Body of pancreas (tissue), 4 donors: ENCODE results near the gene SAG. TPM values are rescaled to one million over a fixed set of nuclear protein-coding genes. Genes with fewer than 3 reads are reported as not detected.

Source experiments
- ATAC-seq: fragments of 150-250 bp; one replicate; pipeline ENCODE4 v1.9.1; 2016
- DNase-seq, 4 donors: peaks; one replicate each; pipeline ENCODE4 v3.0.0-alpha.2; 2019
- H3K27ac ChIP-seq, 4 donors: fragments of 200-600 bp; sonication (generic); 1 replicate in 3 of 4; 2 replicates in 1 of 4; pipeline versions ENCODE4 v1.5.1 to v1.6.1; 2016 to 2019; ENCODE audit warnings: mild to moderate bottlenecking in 1 of 4, mixed read lengths in 1 of 4, moderate library complexity in 1 of 4
- H3K27me3 ChIP-seq, 2 donors: fragments of 200-600 bp; sonication (generic); one replicate each; pipeline ENCODE4 v1.6.0; 2016; ENCODE audit warnings: mild to moderate bottlenecking in 1 of 2
- H3K36me3 ChIP-seq, 2 donors: fragments of 200-600 bp; sonication (generic); replicated peaks in 1 of 2; 2 replicates each; pipeline ENCODE4 v1.5.1; 2016; ENCODE audit warnings: low read depth in 2 of 2; ENCODE audit not compliant: insufficient read depth in 1 of 2
- H3K4me1 ChIP-seq: fragments of 200-600 bp; sonication (generic); one replicate; pipeline ENCODE4 v1.6.0; 2016
- H3K4me3 ChIP-seq, 2 donors: fragments of 200-600 bp; sonication (generic); 1 replicate in 1 of 2; 2 replicates in 1 of 2; pipeline ENCODE4 v1.5.1; 2016 to 2019
- H3K9me3 ChIP-seq, 3 donors: fragments of 200-600 bp; sonication (generic); 1 replicate in 2 of 3; 2 replicates in 1 of 3; pipeline ENCODE4 v1.5.1; 2016
- POLR2A ChIP-seq, 3 donors: fragments of 450-650 bp; IDR thresholded peaks; one replicate each; pipeline ENCODE4 v1.6.1; 2016; ENCODE audit warnings: antibody characterized with exemption in 3 of 3, mild to moderate bottlenecking in 2 of 3
- WGBS, 2 donors: methylation state at CpG; one replicate each; pipeline ENCODE4 v1.1.5; 2017; 5-methylcytosine and 5-hydroxymethylcytosine counted together
- intact Hi-C: fragments of 100-400 bp; cut with DNase I; formaldehyde crosslinking; loops from one replicate; pipeline ENCODE4 v1.15.1; 2023
- total RNA-seq, 2 donors: library from RNA; depleted of rRNA; stranded (reverse); fragments of >200 nt; gene quantifications; one replicate each; pipeline ENCODE4 v1.1.0, GENCODE V29; 2016
- TF ChIP-seq, protein P1 (sequence below), 7 experiments: fragments of 450-650 bp in 4 of 7; fragments of 200-600 bp in 3 of 7; sonication (generic) in 3 of 7; IDR thresholded peaks; one replicate each; pipeline ENCODE4 v1.5.1; 2016 to 2019; ENCODE audit warnings: antibody characterized with exemption in 7 of 7

The SAG gene
- total RNA-seq, 2 donors from 2014 or later = not detected

- no peak for DNase-seq
- TF ChIP-seq, protein P1, sequence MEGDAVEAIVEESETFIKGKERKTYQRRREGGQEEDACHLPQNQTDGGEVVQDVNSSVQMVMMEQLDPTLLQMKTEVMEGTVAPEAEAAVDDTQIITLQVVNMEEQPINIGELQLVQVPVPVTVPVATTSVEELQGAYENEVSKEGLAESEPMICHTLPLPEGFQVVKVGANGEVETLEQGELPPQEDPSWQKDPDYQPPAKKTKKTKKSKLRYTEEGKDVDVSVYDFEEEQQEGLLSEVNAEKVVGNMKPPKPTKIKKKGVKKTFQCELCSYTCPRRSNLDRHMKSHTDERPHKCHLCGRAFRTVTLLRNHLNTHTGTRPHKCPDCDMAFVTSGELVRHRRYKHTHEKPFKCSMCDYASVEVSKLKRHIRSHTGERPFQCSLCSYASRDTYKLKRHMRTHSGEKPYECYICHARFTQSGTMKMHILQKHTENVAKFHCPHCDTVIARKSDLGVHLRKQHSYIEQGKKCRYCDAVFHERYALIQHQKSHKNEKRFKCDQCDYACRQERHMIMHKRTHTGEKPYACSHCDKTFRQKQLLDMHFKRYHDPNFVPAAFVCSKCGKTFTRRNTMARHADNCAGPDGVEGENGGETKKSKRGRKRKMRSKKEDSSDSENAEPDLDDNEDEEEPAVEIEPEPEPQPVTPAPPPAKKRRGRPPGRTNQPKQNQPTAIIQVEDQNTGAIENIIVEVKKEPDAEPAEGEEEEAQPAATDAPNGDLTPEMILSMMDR (IDR thresholded peaks at IDR 0.05) = no peak
- no peak for TF ChIP-seq POLR2A (IDR thresholded peaks at IDR 0.05)
- ATAC-seq = no peak
- Histone ChIP-seq H3K27ac (no peak overlapping the region), H3K36me3 (peaks cover 10 to 53% of the 10 kb centered on the region in 2 donors), H3K27me3 (no peaks in the 10 kb centered on the region), H3K4me3 (no peak overlapping the region), H3K4me1 (no peaks in the 10 kb centered on the region), H3K9me3 (no peaks in the 10 kb centered on the region)
- intact Hi-C loops = no loop called here
- 72 to 95% methylated on average over 5 of the region's 5 CpGs for WGBS, 2 donors
Observed at GRCh38 chr2:233285921-233286320, 21.7 kb upstream of the SAG start.

GRCh38 chr2:233287871-233288270, 19.7 kb upstream of the SAG start:
- Histone ChIP-seq H3K27ac (no peak overlapping the region), H3K36me3 (peaks cover 10 to 52% of the 10 kb centered on the region in 2 donors), H3K4me3 (no peak overlapping the region), H3K27me3 (no peaks in the 10 kb centered on the region), H3K9me3 (no peaks in the 10 kb centered on the region), H3K4me1 (no peaks in the 10 kb centered on the region)
- ATAC-seq = no peak
- DNase-seq = no peak
- intact Hi-C loops = no loop called here
- 96 to 97% methylated on average over 6 of the region's 6 CpGs for WGBS, 2 donors
- TF ChIP-seq, protein P1 (IDR thresholded peaks at IDR 0.05) = no peak
- no peak for TF ChIP-seq POLR2A (IDR thresholded peaks at IDR 0.05)

DNA sequence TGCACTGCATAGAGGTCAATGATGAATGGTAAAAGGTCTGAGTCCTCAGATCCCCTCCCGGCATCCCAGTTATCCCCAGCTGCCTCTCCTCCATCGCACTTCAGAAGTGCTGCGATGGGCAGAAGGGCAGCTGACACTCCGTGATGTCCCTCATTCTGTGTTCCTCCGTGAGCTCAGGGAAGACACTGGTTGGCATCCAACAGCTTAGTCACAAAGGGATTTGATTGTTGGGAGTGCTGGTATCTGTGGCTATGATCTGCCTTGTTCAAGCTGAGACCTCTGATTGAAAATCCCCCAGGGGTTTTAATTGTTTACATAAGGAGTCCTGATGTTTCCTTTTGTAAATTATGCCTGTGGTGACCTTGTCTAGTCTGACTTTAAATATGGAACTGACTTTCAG, 19.0 kb upstream of the SAG start:
- TF ChIP-seq, protein P1 (IDR thresholded peaks at IDR 0.05) = no peak
- TF ChIP-seq POLR2A (IDR thresholded peaks at IDR 0.05) = no peak
- intact Hi-C loops = no loop called here

GRCh38 chr2:233289648-233290047, 18.0 kb upstream of the SAG start:
- 78 to 93% methylated on average over 12 of the region's 12 CpGs for WGBS, 2 donors
- H3K27me3 ChIP-seq = no peaks in the 10 kb centered on the region
- intact Hi-C loops = no loop called here
- H3K4me1 ChIP-seq = no peaks in the 10 kb centered on the region
- H3K4me3 ChIP-seq = no peak overlapping the region
- TF ChIP-seq, protein P1 (IDR thresholded peaks at IDR 0.05) = no peak
- no peak for TF ChIP-seq POLR2A (IDR thresholded peaks at IDR 0.05)
- H3K36me3 ChIP-seq = peaks cover 10 to 60% of the 10 kb centered on the region in 2 donors
- no peak for DNase-seq
- no peak overlapping the region for H3K27ac ChIP-seq
- ATAC-seq = no peak
- no peaks in the 10 kb centered on the region for H3K9me3 ChIP-seq

More for the DNA sequence above, 19.0 kb upstream of the SAG start:
- H3K27ac ChIP-seq = no peak overlapping the region
- ATAC-seq (no peak), DNase-seq (no peak)
- 88 to 93% methylated on average over 5 of the region's 5 CpGs for WGBS, 2 donors
- H3K27me3 ChIP-seq = no peaks in the 10 kb centered on the region
- H3K9me3 ChIP-seq = no peaks in the 10 kb centered on the region
- H3K4me1 ChIP-seq = no peaks in the 10 kb centered on the region
- peaks cover 10 to 57% of the 10 kb centered on the region in 2 donors for H3K36me3 ChIP-seq
- no peak overlapping the region for H3K4me3 ChIP-seq

GRCh38 chr2:233290051-233290845, 17.4 kb upstream of the SAG start:
- Histone ChIP-seq H3K27ac (no peak overlapping the region), H3K27me3 (no peaks in the 10 kb centered on the region), H3K4me1 (no peaks in the 10 kb centered on the region), H3K9me3 (no peaks in the 10 kb centered on the region), H3K36me3 (peaks cover 10 to 58% of the 10 kb centered on the region in 2 donors), H3K4me3 (no peak overlapping the region)
- DNase-seq = no peak
- intact Hi-C loops = no loop called here
- ATAC-seq = no peak
- no peak for TF ChIP-seq POLR2A (IDR thresholded peaks at IDR 0.05)
- TF ChIP-seq, protein P1 (IDR thresholded peaks at IDR 0.05) = no peak
- 69 to 75% methylated on average over 10 of the region's 10 CpGs for WGBS, 2 donors
